Kidney (tissue), 14 donors: ENCODE results near the gene CCDC13. TPM values are rescaled to one million over a fixed set of nuclear protein-coding genes. Genes with fewer than 3 reads are reported as not detected.
A peak's percentile ranks its signal among the peaks of the same experiment; 100 is the strongest.

Experiments used
- DNase-seq, 5 donors: peaks; one replicate each; pipeline ENCODE4 v3.0.0-alpha.2; 2013 to 2020
- FAIRE-seq: peaks from 2 replicates; lab custom pipeline; 2012; peaks lifted over from hg19 to GRCh38; lab: Jason Lieb, UNC
- H3K27ac ChIP-seq, 2 donors: one replicate each; pipeline ENCODE4 v1.7.0; 2013; ENCODE audit warnings: low read depth in 2 of 2, low read length in 2 of 2, inconsistent platforms in 1 of 2
- H3K27me3 ChIP-seq: one replicate; pipeline ENCODE4 v1.7.1; 2013; ENCODE audit warnings: low read length, inconsistent platforms; ENCODE audit not compliant: control insufficient read depth, insufficient read depth
- H3K36me3 ChIP-seq, 3 donors: one replicate each; pipeline versions ENCODE4 v1.7.0 to v1.7.1; 2013; ENCODE audit warnings: low read length in 3 of 3, control low read depth in 1 of 3, inconsistent platforms in 1 of 3; ENCODE audit not compliant: insufficient read depth in 3 of 3, control insufficient read depth in 2 of 3
- H3K4me1 ChIP-seq, 3 donors: one replicate each; pipeline versions ENCODE4 v1.7.0 to v1.7.1; 2013; ENCODE audit warnings: low read length in 3 of 3, inconsistent platforms in 1 of 3, low read depth in 1 of 3; ENCODE audit not compliant: control insufficient read depth in 2 of 3, insufficient read depth in 2 of 3
- H3K4me3 ChIP-seq, 3 donors: one replicate each; pipeline versions ENCODE4 v1.7.0 to v1.8.1; 2013; ENCODE audit warnings: low read length in 3 of 3, control low read depth in 1 of 3, inconsistent platforms in 1 of 3
- H3K9ac ChIP-seq, 3 donors: one replicate each; pipeline versions ENCODE4 v1.7.0 to v1.7.1; 2013; ENCODE audit warnings: low read length in 3 of 3, control low read depth in 1 of 3, inconsistent platforms in 1 of 3
- H3K9me3 ChIP-seq, 3 donors: one replicate each; pipeline versions ENCODE4 v1.7.0 to v1.7.1; 2013; ENCODE audit warnings: low read length in 3 of 3, control low read depth in 1 of 3, inconsistent platforms in 1 of 3; ENCODE audit not compliant: control insufficient read depth in 2 of 3, insufficient read depth in 1 of 3
- CTCF ChIP-seq: IDR thresholded peaks from 3 replicates; pipeline ENCODE4 v1.5.1; 2012; ENCODE audit warnings: mild to moderate bottlenecking, moderate library complexity, borderline replicate concordance; ENCODE audit not compliant: insufficient read depth; ENCODE audit errors: extremely low read depth
- intact Hi-C: fragments of 100-400 bp; cut with DNase I; formaldehyde crosslinking; loops from one replicate; pipeline ENCODE4 v1.11.1; 2022
- polyA plus RNA-seq: library from polyadenylated mRNA; stranded (reverse); fragments of 350-450 nt; fragmentation: Illumina TruSeq; extraction: RNeasy Lipid Tissue Mini Kit (QIAGEN cat#74804); gene quantifications from one replicate; pipeline ENCODE4 v1.2.3, GENCODE V29; 2014; ENCODE audit warnings: low read depth, low replicate concordance; ENCODE audit not compliant: insufficient read depth
- total RNA-seq: library from RNA; stranded (reverse); fragmentation: NEBNext Ultra II Directional; extraction: Animal tissue kit (Norgen Biotek cat#: 25700); gene quantifications from one replicate; pipeline ENCODE4 v1.2.1, GENCODE V29; 2021
- donor health status: control.
- donor health status: control.
- donor health status: control.
- donor health status: control.
- donor health status: control.
- donor health status: DM: yes; HTN: yes; CAD: no.
- donor health status: Normal renal cell carcinoma (clear cell type).

Gene CCDC13
- total and polyA plus RNA-seq, 2 donors from 2014 or later, result 5.3 to 7.0 TPM

GRCh38 chr3:42739401-42740158 lies 33.5 kb downstream of the CCDC13 start:
- intact Hi-C loops, result no loop called here
- DNase-seq (peak in 4 of 5 donors; percentile 74 to 91 (median 84)), FAIRE-seq (no peak)
- H3K27ac ChIP-seq, result no peak overlapping the region
- no peaks in the 10 kb centered on the region for H3K27me3 ChIP-seq
- no peak overlapping the region for H3K9ac ChIP-seq
- no peaks in the 10 kb centered on the region for H3K4me1 ChIP-seq
- no peak for TF ChIP-seq CTCF
- H3K4me3 ChIP-seq, result no peak overlapping the region
- H3K9me3 ChIP-seq, result no peaks in the 10 kb centered on the region
- no peaks in the 10 kb centered on the region for H3K36me3 ChIP-seq

GRCh38 chr3:42736531-42736930 lies 36.5 kb downstream of the CCDC13 start:
- Histone ChIP-seq H3K27me3 (no peaks in the 10 kb centered on the region), H3K9ac (no peak overlapping the region), H3K36me3 (no peaks in the 10 kb centered on the region), H3K9me3 (no peaks in the 10 kb centered on the region), H3K4me1 (no peaks in the 10 kb centered on the region), H3K4me3 (no peak overlapping the region), H3K27ac (no peak overlapping the region)
- FAIRE-seq, result no peak
- DNase-seq, result no peak
- TF ChIP-seq CTCF, result no peak
- intact Hi-C loops, result no loop called here

GRCh38 chr3:42736081-42736480 lies 37.0 kb downstream of the CCDC13 start:
- Histone ChIP-seq H3K36me3 (no peaks in the 10 kb centered on the region), H3K9ac (no peak overlapping the region), H3K27ac (no peak overlapping the region), H3K27me3 (no peaks in the 10 kb centered on the region), H3K9me3 (no peaks in the 10 kb centered on the region), H3K4me3 (no peak overlapping the region), H3K4me1 (no peaks in the 10 kb centered on the region)
- TF ChIP-seq CTCF, result no peak
- DNase-seq, result no peak
- no peak for FAIRE-seq
- intact Hi-C loops, result no loop called here
